Measurements from ENCODE around the gene RAPGEF1.

DNA sequence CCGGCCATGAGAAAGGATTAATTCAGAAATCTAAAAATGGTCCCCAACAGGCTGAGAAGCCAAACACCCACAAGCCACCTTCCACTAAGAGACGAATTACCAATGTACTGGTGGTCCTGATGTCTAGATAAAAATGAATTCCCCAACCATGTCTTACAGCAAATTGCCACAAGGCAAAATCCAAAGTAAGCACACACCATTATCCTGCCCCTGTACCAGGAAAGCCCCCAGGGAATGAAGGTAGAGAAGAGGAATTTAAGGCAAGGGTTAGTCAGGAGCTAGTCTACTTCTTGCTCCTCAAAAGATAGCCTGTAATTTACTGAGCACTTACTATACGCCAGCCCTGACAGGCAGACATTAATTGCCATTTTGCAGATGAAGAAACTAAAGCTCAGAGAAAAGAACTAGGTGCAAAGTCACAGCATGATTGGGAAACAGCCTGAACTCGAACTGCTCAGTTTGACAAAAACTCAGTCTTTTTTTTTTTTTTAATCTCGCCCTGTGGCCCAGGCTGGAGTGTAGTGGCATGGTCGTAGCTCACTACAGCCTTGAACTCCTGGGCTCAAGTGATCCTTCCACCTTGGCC, 64.3 kb downstream of the RAPGEF1 start:
- TF ChIP-seq YY1 (IDR thresholded peaks at IDR 0.05; ENCODE audit: insufficient read depth, insufficient read length) (no peak), ZNF274 (IDR thresholded peaks at IDR 0.05; ENCODE audit: low read depth, low read length) (no peak), SUZ12 (IDR thresholded peaks at IDR 0.05; ENCODE audit: extremely low read depth, insufficient read depth, insufficient read length) (no peak)

Data from NT2/D1 (cell line).